A549 (cell line): ENCODE measurements around the gene ZBTB49. TPM values are rescaled to one million over a fixed set of nuclear protein-coding genes. Genes with fewer than 3 reads are reported as not detected.

Source experiments
- ATAC-seq, 2 experiments: fragments of 200-7000 bp in 1 of 2; fragments of >200 bp in 1 of 2; cut with Nextera tagmentation in 1 of 2; cut with Tn5 transposase in 1 of 2; 3 replicates each; pipeline versions ENCODE4 v1.8.0 to v1.9.1; 2018 to 2020; ENCODE audit warnings: mild to moderate bottlenecking in 1 of 2, moderate library complexity in 1 of 2
- CTCF ChIA-PET: fragments of 300-600 bp; sonication (Branson Sonifier 250); formaldehyde crosslinking; extraction: SDS; loops from one replicate; lab custom pipeline; 2021; ENCODE audit warnings: antibody characterized with exemption, inconsistent platforms; lab: Yijun Ruan, JAX
- POLR2A ChIA-PET: fragments of 350-600 bp; formaldehyde crosslinking; extraction: SDS; loops from one replicate; lab custom pipeline; 2021; ENCODE audit warnings: antibody characterized with exemption, inconsistent platforms; lab: Yijun Ruan, JAX
- DNase-seq, 2 experiments: peaks; one replicate each; pipeline versions ENCODE4 v3.0.0 to v3.0.0-alpha.2; 2011 to 2016; ENCODE audit warnings: low read depth in 1 of 2, low spot score in 1 of 2
- FAIRE-seq: peaks from 2 replicates; lab custom pipeline; 2011; peaks lifted over from hg19 to GRCh38; lab: Jason Lieb, UNC
- H3K27ac ChIP-seq, 2 experiments: fragments of >200 bp; sonication (Bioruptor Twin); formaldehyde crosslinking; 3 replicates each; pipeline ENCODE4 v1.5.1; 2016 to 2017
- H3K4me1 ChIP-seq: fragments of >200 bp; sonication (Bioruptor Twin); formaldehyde crosslinking; 3 replicates; pipeline ENCODE4 v1.6.1; 2016
- H3K4me2 ChIP-seq: fragments of >200 bp; sonication (Bioruptor Twin); formaldehyde crosslinking; 3 replicates; pipeline ENCODE4 v1.6.1; 2016
- H3K4me3 ChIP-seq: fragments of >200 bp; sonication (Bioruptor Twin); formaldehyde crosslinking; 3 replicates; pipeline ENCODE4 v1.5.1; 2016
- H3K9me3 ChIP-seq: fragments of >200 bp; sonication (Bioruptor Twin); formaldehyde crosslinking; 3 replicates; pipeline ENCODE4 v1.6.1; 2016
- BHLHE40 ChIP-seq: IDR thresholded peaks from 2 replicates; pipeline ENCODE4 v1.6.1; 2012; ENCODE audit warnings: low read depth, low read length, inconsistent platforms
- CTCF ChIP-seq: fragments of >200 bp; sonication (Bioruptor Twin); formaldehyde crosslinking; IDR thresholded peaks from 3 replicates; pipeline ENCODE4 v1.5.1; 2016
- EHF ChIP-seq: fragments of 250-450 bp; sonication (Bioruptor Pico); IDR thresholded peaks from 2 replicates; pipeline ENCODE4 v1.5.0; 2020; ENCODE audit warnings: mild to moderate bottlenecking
- FOSL2 ChIP-seq, 2 experiments: fragments of 450-650 bp in 1 of 2; fragments of >200 bp in 1 of 2; sonication (Bioruptor Twin) in 1 of 2; formaldehyde crosslinking; IDR thresholded peaks; 2 replicates each; pipeline versions ENCODE4 v1.5.0 to v1.6.1; 2016 to 2020; ENCODE audit warnings: mild to moderate bottlenecking in 1 of 2, moderate library complexity in 1 of 2
- FOXS1 ChIP-seq: fragments of 250-450 bp; sonication (Bioruptor Pico); IDR thresholded peaks from 2 replicates; pipeline ENCODE4 v1.5.0; 2020; ENCODE audit warnings: mild to moderate bottlenecking, moderate library complexity
- HOXB13 ChIP-seq: fragments of 250-450 bp; sonication (Bioruptor Pico); IDR thresholded peaks from 2 replicates; pipeline ENCODE4 v1.5.0; 2020; ENCODE audit warnings: low read depth, mild to moderate bottlenecking, moderate library complexity
- JUNB ChIP-seq: fragments of >200 bp; sonication (Bioruptor Twin); formaldehyde crosslinking; IDR thresholded peaks from 2 replicates; pipeline ENCODE4 v1.6.1; 2016
- MAX ChIP-seq: IDR thresholded peaks from 2 replicates; pipeline ENCODE4 v1.6.1; 2012
- MAZ ChIP-seq: fragments of 150-350 bp; IDR thresholded peaks from 2 replicates; pipeline ENCODE4 v1.6.1; 2014; ENCODE audit warnings: antibody characterized with exemption, low read depth, low read length, borderline replicate concordance
- PBX3 ChIP-seq: IDR thresholded peaks from 2 replicates; pipeline ENCODE4 v1.6.1; 2012
- PHF8 ChIP-seq: fragments of 200-600 bp; sonication (generic); IDR thresholded peaks from 2 replicates; pipeline ENCODE4 v1.6.1; 2016; ENCODE audit warnings: low read depth, mild to moderate bottlenecking, antibody characterized with exemption, moderate library complexity, borderline replicate concordance
- POLR2AphosphoS2 ChIP-seq: conservative IDR thresholded peaks from 2 replicates; pipeline ENCODE4 v1.6.1; 2012; ENCODE audit warnings: low read length, improper control_type of control experiment, inconsistent platforms
- RARB ChIP-seq: fragments of 250-450 bp; sonication (Bioruptor Pico); IDR thresholded peaks from 2 replicates; pipeline ENCODE4 v1.8.0; 2021; ENCODE audit warnings: mild to moderate bottlenecking, moderate library complexity
- REST ChIP-seq: fragments of 200-600 bp; sonication (generic); IDR thresholded peaks from 2 replicates; pipeline ENCODE4 v1.6.1; 2016; ENCODE audit warnings: antibody characterized with exemption, mild to moderate bottlenecking, moderate library complexity
- RFX5 ChIP-seq: fragments of 450-650 bp; IDR thresholded peaks from 2 replicates; pipeline ENCODE4 v1.7.1; 2014; ENCODE audit warnings: antibody characterized with exemption, mild to moderate bottlenecking, moderate library complexity
- SMC3 ChIP-seq: fragments of >200 bp; sonication (Bioruptor Twin); formaldehyde crosslinking; IDR thresholded peaks from 3 replicates; pipeline ENCODE4 v1.6.1; 2018; ENCODE audit warnings: inconsistent platforms
- TFCP2L1 ChIP-seq: fragments of 250-450 bp; sonication (Bioruptor Pico); IDR thresholded peaks from 2 replicates; pipeline ENCODE4 v1.5.0; 2021; ENCODE audit warnings: mild to moderate bottlenecking
- ZC3H11A ChIP-seq: fragments of 450-650 bp; IDR thresholded peaks from 2 replicates; pipeline ENCODE4 v1.6.1; 2014; ENCODE audit warnings: antibody characterized with exemption, mild to moderate bottlenecking
- ZFP36 ChIP-seq: fragments of 450-650 bp; IDR thresholded peaks from 2 replicates; pipeline ENCODE4 v1.6.1; 2014; ENCODE audit warnings: borderline replicate concordance; ENCODE audit not compliant: partially characterized antibody
- ZSCAN20 ChIP-seq: fragments of 250-450 bp; sonication (Bioruptor Pico); IDR thresholded peaks from 2 replicates; pipeline ENCODE4 v1.8.0; 2022; ENCODE audit warnings: mild to moderate bottlenecking, moderate library complexity
- WGBS: methylation state at CpG from one replicate; pipeline ENCODE4 v1.1.6; 2017; ENCODE audit errors: missing lambda C conversion rate; 5-methylcytosine and 5-hydroxymethylcytosine counted together
- polyA plus RNA-seq, 4 experiments: library from polyadenylated mRNA; depleted of rRNA in 3 of 4; stranded (reverse); fragments of >200 nt; fragmentation: RNase III in 1 of 4; extraction: RNeasy Plus Mini Kit Qiagen cat#74134 plus additional on column Dnase treatment in 1 of 4; gene quantifications; 2 replicates in 3 of 4; 3 replicates in 1 of 4; pipeline ENCODE4 v1.2.3, GENCODE V29; 2011 to 2017
- TF ChIP-seq, protein P1 (sequence below): fragments of >200 bp; sonication (Bioruptor Twin); formaldehyde crosslinking; IDR thresholded peaks from 2 replicates; pipeline ENCODE4 v1.6.1; 2016
- TF ChIP-seq, protein P2 (sequence below): fragments of 250-450 bp; sonication (Bioruptor Pico); IDR thresholded peaks from 2 replicates; pipeline ENCODE4 v1.5.0; 2021; ENCODE audit warnings: mild to moderate bottlenecking, moderate library complexity, borderline replicate concordance

The ZBTB49 gene
- polyA plus RNA-seq, 2 of the 4 experiments (the other 2 are of a cell fraction), result 1.9 to 3.1 TPM

DNA sequence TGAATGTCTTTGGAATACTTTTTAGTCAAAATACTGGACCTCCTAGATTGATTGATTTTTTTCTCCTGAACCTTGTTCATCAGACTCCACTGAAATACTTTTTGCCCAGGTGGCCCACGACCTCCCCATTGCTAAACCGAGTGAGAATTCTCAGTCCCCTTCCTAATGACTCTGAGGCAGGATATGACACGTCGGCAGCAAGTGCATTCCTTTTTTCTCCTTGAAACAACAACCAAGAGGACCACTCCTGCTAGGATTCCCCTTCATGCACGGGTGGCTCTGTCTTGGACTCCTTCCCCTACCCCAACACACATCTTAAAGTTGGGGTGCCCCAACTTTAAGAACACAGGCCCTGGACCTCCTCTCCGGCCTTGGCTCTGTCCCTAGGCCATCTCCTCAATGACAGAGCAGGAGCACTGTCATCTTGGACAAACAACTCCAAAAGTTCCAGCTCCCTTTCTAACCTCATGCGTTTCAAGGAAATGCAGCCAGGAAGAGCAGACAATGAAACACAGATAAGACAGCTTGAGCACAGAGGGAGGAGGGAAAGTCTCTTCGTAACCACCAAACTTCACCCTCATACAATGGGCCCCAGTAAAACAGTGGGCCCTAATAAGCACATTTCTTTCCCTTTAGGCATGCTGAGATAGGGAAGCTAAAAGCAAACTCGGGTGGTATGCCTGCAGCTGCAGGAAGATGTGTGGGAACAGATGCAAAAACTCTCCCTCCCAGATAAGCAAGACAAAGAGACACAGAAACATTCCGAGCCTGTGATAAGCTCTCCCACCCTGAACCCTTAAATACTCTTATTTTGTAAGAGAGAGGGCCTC is 33.9 kb downstream of the ZBTB49 start:
- H3K4me1 ChIP-seq, result no peaks in the 10 kb centered on the region
- DNase-seq (no peak), FAIRE-seq (no peak), ATAC-seq (no peak)
- H3K4me3 ChIP-seq, result no peak overlapping the region
- no peak overlapping the region for H3K4me2 ChIP-seq
- WGBS, result 55% methylated on average over 10 of the region's 10 CpGs
- TF ChIP-seq MAZ (no peak), SMC3 (no peak), CTCF (no peak), PHF8 (no peak), EHF (CRISPR knock-in tag) (no peak), MAX (no peak), RFX5 (no peak)
- no peaks in the 10 kb centered on the region for H3K9me3 ChIP-seq
- POLR2A ChIA-PET, result no interaction called here
- H3K27ac ChIP-seq, result no peak overlapping the region
- CTCF ChIA-PET, result interaction anchor here (1.1 to 1.2 kb wide), 2 partner anchors 11 to 60 kb away, joined by 3 read pairs; no protein-coding TSS in a partner anchor

DNA sequence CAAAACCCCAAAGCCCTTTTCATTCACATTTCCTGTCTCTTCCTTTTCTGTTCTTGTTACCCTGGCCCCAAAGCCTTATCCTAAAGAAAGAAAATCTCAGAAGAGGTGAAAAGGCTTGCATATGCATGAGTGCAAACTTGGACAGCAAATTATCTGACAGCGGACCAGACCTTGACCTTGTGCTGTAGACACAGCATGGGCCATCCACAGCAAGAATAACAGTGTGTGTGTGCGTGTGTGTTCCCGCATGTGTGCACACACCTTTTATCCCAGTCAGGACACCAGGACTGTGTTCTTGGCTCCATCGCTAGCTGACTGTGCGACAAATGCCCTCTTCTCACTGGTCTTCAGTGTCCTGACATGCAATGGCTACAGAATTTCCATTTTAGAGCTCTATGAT is 35.3 kb downstream of the ZBTB49 start:
- H3K9me3 ChIP-seq, result no peaks in the 10 kb centered on the region
- CTCF ChIA-PET, result interaction anchor here (1.1 kb wide), 1 partner anchor 18 kb away, joined by 3 read pairs; no protein-coding TSS in a partner anchor
- no peaks in the 10 kb centered on the region for H3K4me1 ChIP-seq
- TF ChIP-seq BHLHE40 (no peak), RFX5 (no peak), PHF8 (no peak), JUNB (no peak)
- TF ChIP-seq, protein P1, sequence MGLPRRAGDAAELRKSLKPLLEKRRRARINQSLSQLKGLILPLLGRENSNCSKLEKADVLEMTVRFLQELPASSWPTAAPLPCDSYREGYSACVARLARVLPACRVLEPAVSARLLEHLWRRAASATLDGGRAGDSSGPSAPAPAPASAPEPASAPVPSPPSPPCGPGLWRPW, result no peak
- ATAC-seq (no peak), FAIRE-seq (no peak), DNase-seq (no peak)
- H3K4me2 ChIP-seq, result no peak overlapping the region
- H3K27ac ChIP-seq, result no peak overlapping the region
- POLR2A ChIA-PET, result no interaction called here
- H3K4me3 ChIP-seq, result no peak overlapping the region
- 96% methylated on average over 5 of the region's 5 CpGs for WGBS

DNA sequence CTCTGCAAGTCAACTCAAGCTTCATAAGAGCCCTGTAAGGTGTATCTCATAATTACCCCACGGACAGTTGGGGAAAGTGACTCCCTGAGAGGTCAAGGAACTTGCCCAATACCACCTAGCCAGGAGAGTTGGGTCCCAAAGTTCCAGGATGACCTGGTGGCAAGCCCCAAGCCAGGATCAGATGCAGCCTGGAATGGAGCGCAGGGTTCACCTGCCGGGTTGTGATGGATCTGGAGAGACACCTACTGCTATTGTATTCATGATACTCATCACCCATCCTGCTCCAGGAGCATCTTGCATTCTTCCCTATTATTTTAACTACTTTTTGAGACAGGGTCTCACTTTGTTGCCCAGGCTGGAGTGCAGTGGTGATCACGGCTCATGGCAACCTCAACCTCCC is 36.1 kb downstream of the ZBTB49 start:
- ATAC-seq (no peak), FAIRE-seq (no peak), DNase-seq (no peak)
- no peak overlapping the region for H3K4me3 ChIP-seq
- WGBS, result 49% methylated on average over 4 of the region's 4 CpGs
- CTCF ChIA-PET, result interaction anchor here (1.1 kb wide), 1 partner anchor 19 kb away, joined by 3 read pairs; no protein-coding TSS in a partner anchor
- no peaks in the 10 kb centered on the region for H3K9me3 ChIP-seq
- POLR2A ChIA-PET, result no interaction called here
- H3K4me2 ChIP-seq, result no peak overlapping the region
- H3K4me1 ChIP-seq, result no peaks in the 10 kb centered on the region
- H3K27ac ChIP-seq, result no peak overlapping the region
- TF ChIP-seq REST (no peak), FOSL2 (IDR thresholded peaks at IDR 0.05) (no peak), FOSL2 (CRISPR knock-in tag; IDR thresholded peaks at IDR 0.05) (no peak), HOXB13 (no peak), PBX3 (no peak), RARB (CRISPR knock-in tag) (no peak), FOXS1 (no peak), TFCP2L1 (CRISPR knock-in tag) (no peak), ZFP36 (no peak), BHLHE40 (no peak), MAX (no peak), ZSCAN20 (CRISPR knock-in tag) (no peak), POLR2AphosphoS2 (no peak), ZC3H11A (no peak), SMC3 (no peak)
- TF ChIP-seq, protein P2, sequence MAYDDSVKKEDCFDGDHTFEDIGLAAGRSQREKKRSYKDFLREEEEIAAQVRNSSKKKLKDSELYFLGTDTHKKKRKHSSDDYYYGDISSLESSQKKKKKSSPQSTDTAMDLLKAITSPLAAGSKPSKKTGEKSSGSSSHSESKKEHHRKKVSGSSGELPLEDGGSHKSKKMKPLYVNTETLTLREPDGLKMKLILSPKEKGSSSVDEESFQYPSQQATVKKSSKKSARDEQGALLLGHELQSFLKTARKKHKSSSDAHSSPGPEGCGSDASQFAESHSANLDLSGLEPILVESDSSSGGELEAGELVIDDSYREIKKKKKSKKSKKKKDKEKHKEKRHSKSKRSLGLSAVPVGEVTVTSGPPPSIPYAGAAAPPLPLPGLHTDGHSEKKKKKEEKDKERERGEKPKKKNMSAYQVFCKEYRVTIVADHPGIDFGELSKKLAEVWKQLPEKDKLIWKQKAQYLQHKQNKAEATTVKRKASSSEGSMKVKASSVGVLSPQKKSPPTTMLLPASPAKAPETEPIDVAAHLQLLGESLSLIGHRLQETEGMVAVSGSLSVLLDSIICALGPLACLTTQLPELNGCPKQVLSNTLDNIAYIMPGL (CRISPR knock-in tag), result no peak
